Upper lobe of right lung (tissue), 1 donor: ENCODE data around the gene SRBD1. TPM values are rescaled to one million over a fixed set of nuclear protein-coding genes. Genes with fewer than 3 reads are reported as not detected.
A peak's percentile ranks its signal among the peaks of the same experiment; 100 is the strongest.

Source experiments
- ATAC-seq: fragments of 200-7000 bp; cut with Tn5 transposase; one replicate; pipeline ENCODE4 v1.9.1; 2020; ENCODE audit warnings: mild to moderate bottlenecking, moderate library complexity
- DNase-seq: peaks from one replicate; pipeline ENCODE4 v3.0.0-alpha.2; 2020
- H3K27ac ChIP-seq: fragments of 200-600 bp; one replicate; pipeline ENCODE4 v1.8.0; 2022
- H3K27me3 ChIP-seq: fragments of 200-600 bp; one replicate; pipeline ENCODE4 v1.8.0; 2022; ENCODE audit warnings: mild to moderate bottlenecking
- H3K36me3 ChIP-seq: fragments of 200-600 bp; one replicate; pipeline ENCODE4 v1.8.0; 2022
- H3K4me1 ChIP-seq: fragments of 200-600 bp; one replicate; pipeline ENCODE4 v1.8.0; 2022
- H3K4me3 ChIP-seq: fragments of 200-600 bp; one replicate; pipeline ENCODE4 v1.8.0; 2022; ENCODE audit warnings: mild to moderate bottlenecking
- H3K9me3 ChIP-seq: fragments of 200-600 bp; one replicate; pipeline ENCODE4 v1.8.0; 2022
- intact Hi-C: fragments of 100-400 bp; cut with DNase I; formaldehyde crosslinking; loops from one replicate; pipeline ENCODE4 v1.11.0; 2022
- total RNA-seq: library from RNA; stranded (reverse); fragmentation: NEBNext Ultra II Directional; extraction: Animal tissue kit (Norgen Biotek cat#: 25700); gene quantifications from one replicate; pipeline ENCODE4 v1.2.1, GENCODE V29; 2021
- TF ChIP-seq, protein P1 (sequence below): fragments of 200-600 bp; IDR thresholded peaks from one replicate; pipeline ENCODE4 v1.8.0; 2022; ENCODE audit warnings: antibody characterized with exemption
- donor health status: DM: no; HTN: yes; CAD: no; lungs with severe emphysema.

The SRBD1 gene
- total RNA-seq, 1 donor from 2014 or later = 19.2 TPM

DNA sequence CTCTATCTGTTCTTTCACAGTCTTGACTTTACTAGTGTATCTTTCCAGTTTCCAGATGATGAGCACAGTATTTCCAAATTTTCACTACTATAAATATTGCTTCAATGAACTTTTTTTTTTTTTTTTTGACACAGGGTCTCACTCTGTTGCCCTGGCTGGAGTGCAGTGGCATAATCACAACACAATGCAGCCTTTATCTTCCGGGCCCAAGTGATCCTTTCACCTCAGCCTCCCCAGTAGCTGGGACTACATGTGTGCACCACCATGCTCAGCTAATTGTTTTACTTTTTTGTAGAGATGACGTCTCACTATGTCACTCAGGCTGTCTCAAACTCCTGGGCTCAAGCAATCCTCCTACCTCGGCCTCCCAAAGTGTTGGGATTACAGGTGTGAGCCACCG, 142.8 kb downstream of the SRBD1 start:
- no peaks in the 10 kb centered on the region for H3K27me3 ChIP-seq
- no peak overlapping the region for H3K4me3 ChIP-seq
- ATAC-seq (no peak), DNase-seq (no peak)
- TF ChIP-seq, protein P1, sequence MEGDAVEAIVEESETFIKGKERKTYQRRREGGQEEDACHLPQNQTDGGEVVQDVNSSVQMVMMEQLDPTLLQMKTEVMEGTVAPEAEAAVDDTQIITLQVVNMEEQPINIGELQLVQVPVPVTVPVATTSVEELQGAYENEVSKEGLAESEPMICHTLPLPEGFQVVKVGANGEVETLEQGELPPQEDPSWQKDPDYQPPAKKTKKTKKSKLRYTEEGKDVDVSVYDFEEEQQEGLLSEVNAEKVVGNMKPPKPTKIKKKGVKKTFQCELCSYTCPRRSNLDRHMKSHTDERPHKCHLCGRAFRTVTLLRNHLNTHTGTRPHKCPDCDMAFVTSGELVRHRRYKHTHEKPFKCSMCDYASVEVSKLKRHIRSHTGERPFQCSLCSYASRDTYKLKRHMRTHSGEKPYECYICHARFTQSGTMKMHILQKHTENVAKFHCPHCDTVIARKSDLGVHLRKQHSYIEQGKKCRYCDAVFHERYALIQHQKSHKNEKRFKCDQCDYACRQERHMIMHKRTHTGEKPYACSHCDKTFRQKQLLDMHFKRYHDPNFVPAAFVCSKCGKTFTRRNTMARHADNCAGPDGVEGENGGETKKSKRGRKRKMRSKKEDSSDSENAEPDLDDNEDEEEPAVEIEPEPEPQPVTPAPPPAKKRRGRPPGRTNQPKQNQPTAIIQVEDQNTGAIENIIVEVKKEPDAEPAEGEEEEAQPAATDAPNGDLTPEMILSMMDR = no peak
- no peaks in the 10 kb centered on the region for H3K36me3 ChIP-seq
- peaks cover 4% of the 10 kb centered on the region for H3K4me1 ChIP-seq
- H3K9me3 ChIP-seq = no peaks in the 10 kb centered on the region
- intact Hi-C loops = no loop called here
- no peak overlapping the region for H3K27ac ChIP-seq

DNA sequence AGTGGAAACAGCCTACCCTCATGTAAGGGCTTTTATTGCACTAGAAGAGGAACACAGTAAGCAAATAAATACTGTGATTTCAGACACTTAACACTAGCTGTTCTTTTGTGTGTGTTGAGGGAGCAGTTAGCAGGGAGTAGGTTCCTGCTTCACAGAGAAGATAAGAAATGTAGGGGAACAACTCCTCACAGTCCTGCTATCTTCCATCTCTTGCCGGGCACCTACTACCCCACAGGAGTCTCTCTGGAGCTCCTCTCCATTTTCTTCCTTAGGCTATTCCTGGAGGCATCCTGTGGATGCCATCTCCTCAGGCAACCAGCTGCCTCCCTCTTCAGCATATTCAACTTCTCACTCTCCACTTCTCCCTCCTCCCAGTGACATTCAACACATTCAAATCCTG, 145.0 kb downstream of the SRBD1 start:
- TF ChIP-seq, protein P1 = no peak

DNA sequence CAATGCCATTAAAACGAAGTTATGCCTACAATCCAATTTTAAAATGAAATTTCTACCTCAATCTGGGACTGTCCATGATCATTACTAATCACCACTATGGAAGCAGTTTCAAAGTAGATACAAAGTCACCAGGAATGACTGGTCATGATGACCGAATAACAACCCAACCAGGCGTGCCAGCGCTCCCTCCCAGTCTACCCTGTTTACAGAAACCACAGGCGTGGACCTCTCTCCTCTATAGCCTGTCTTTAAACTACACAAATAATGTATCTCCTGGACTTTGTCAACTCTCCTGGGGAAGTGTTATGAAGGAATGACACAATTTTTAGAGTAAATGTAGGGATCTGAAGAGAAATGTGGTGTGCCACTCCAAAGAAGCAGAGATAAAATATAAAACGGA, 150.2 kb downstream of the SRBD1 start:
- Histone ChIP-seq H3K36me3 (no peaks in the 10 kb centered on the region), H3K27ac (no peak overlapping the region), H3K27me3 (no peaks in the 10 kb centered on the region), H3K9me3 (no peaks in the 10 kb centered on the region), H3K4me3 (no peak overlapping the region), H3K4me1 (peaks cover 16% of the 10 kb centered on the region)
- no peak for DNase-seq
- TF ChIP-seq, protein P1 = no peak
- intact Hi-C loops = no loop called here
- no peak for ATAC-seq

More for the DNA sequence above, 145.0 kb downstream of the SRBD1 start:
- no peak for ATAC-seq
- Histone ChIP-seq H3K27ac (no peak overlapping the region), H3K36me3 (no peaks in the 10 kb centered on the region), H3K27me3 (no peaks in the 10 kb centered on the region), H3K9me3 (no peaks in the 10 kb centered on the region), H3K4me3 (no peak overlapping the region), H3K4me1 (peaks cover 4% of the 10 kb centered on the region)
- no peak for DNase-seq
- intact Hi-C loops = no loop called here

DNA sequence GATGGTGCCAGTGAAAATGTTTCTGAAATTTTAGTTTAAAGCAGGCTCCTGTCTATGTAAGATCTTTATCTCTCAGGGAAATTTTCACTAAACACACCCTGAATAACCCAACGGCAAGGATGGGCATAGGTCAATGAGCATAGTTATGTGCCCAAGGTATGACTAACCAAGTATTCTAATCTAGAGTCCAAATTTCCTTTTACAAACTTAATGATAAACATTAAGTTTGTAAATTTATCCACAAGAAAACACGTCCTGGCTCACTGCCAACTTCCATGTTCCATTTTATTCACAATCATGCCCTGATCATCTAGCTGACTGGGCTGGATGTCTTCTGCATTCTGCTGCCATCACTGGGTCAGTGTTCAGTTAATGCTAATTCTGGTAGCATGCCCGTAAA, 151.2 kb downstream of the SRBD1 start:
- no peaks in the 10 kb centered on the region for H3K9me3 ChIP-seq
- no peak for DNase-seq
- intact Hi-C loops = no loop called here
- no peak overlapping the region for H3K4me3 ChIP-seq
- H3K27ac ChIP-seq = no peak overlapping the region
- H3K36me3 ChIP-seq = no peaks in the 10 kb centered on the region
- ATAC-seq = no peak
- TF ChIP-seq, protein P1 = no peak
- H3K27me3 ChIP-seq = no peaks in the 10 kb centered on the region
- peaks cover 16% of the 10 kb centered on the region for H3K4me1 ChIP-seq

DNA sequence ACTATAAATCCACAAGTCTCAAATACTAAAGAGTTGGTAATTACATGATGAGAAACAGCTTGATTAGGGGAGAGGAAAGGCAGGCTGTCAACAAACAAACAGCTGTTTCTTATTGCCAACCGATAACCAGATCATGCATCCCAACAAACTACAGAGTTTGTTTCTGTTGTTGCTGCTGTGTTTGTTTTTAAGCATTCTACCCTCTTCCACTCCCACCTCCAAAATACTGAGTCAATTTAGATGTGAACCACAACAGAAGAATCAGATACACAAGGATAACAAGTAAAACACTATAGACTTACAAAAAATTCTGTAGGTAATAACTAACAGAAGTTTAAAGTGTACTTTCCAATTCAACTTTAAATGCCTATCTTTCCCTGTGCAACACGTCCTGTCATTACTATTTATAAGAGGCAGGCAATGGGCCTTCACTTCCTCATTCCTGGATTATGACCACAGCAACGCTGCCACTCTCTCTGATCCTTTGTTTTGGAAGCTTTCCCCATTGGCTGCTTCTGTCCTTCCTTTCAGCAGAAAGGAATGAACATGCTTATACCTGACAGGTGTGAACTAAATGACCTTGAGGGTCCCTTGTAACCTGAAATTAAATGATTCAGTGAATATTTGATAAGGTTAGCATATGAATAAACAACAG, 152.0 kb downstream of the SRBD1 start:
- H3K27ac ChIP-seq = peak overlapping the region; percentile 17
- ATAC-seq (peak; percentile 95), DNase-seq (no peak)
- TF ChIP-seq, protein P1 = no peak
- no peaks in the 10 kb centered on the region for H3K27me3 ChIP-seq
- H3K9me3 ChIP-seq = no peaks in the 10 kb centered on the region
- H3K4me1 ChIP-seq = peaks cover 16% of the 10 kb centered on the region
- no peak overlapping the region for H3K4me3 ChIP-seq
- no peaks in the 10 kb centered on the region for H3K36me3 ChIP-seq
- intact Hi-C loops = no loop called here
